ENCODE data around the gene KCP. TPM values are rescaled to one million over a fixed set of nuclear protein-coding genes. Genes with fewer than 3 reads are reported as not detected.

Gene KCP
- total and polyA plus RNA-seq, 2 of the 13 experiments (the other 11 are each of a cell fraction or from before 2014, with no cell fraction given) = 0.37 to 1.0 TPM

- H3K9ac ChIP-seq (ENCODE audit: insufficient read depth, low read depth, low read length) = no peak overlapping the region
- 37% methylated on average over 11 of the region's 18 CpGs for WGBS (ENCODE audit: low lambda C conversion rate)
- H3K4me1 ChIP-seq (ENCODE audit: insufficient read depth, low read length) = peaks cover 9% of the 10 kb centered on the region
- no peak overlapping the region for H2AFZ ChIP-seq (ENCODE audit: low read length)
- no peaks in the 10 kb centered on the region; the same call in 1 of the 2 replicates for H4K20me1 ChIP-seq (ENCODE audit: insufficient read depth, low read length)
- H3K27ac ChIP-seq (ENCODE audit: extremely low read length, insufficient read depth, low read length) = no peak overlapping the region
- no peak overlapping the region for H3K4me3 ChIP-seq (replicated peaks in 1 of 3; ENCODE audit: insufficient read depth in 1 of 3, low read depth in 2 of 3, low read length in 3 of 3)
- peaks cover 4 to 40% of the 10 kb centered on the region in 2 experiments; a peak in 4 of 5 replicates for H3K27me3 ChIP-seq (ENCODE audit: control insufficient read depth in 1 of 2, insufficient read depth in 2 of 2, low read length in 2 of 2)
- DNase-seq (ENCODE audit: low spot score) (no peak), ATAC-seq (no peak), FAIRE-seq (no peak)
- no peaks in the 10 kb centered on the region for H3K9me3 ChIP-seq (ENCODE audit: low read length)
- peaks cover 8% of the 10 kb centered on the region for H3K79me2 ChIP-seq (ENCODE audit: insufficient read depth, low read length)
- TF ChIP-seq ZNF292 (CRISPR knock-in tag; IDR thresholded peaks at IDR 0.05; ENCODE audit: borderline replicate concordance, low read depth) = no peak
- TF ChIP-seq PHF20 (CRISPR knock-in tag; IDR thresholded peaks at IDR 0.05) = no peak
- no peak for TF ChIP-seq KDM2A (CRISPR knock-in tag; IDR thresholded peaks at IDR 0.05; ENCODE audit: borderline replicate concordance, low read depth)
- TF ChIP-seq, protein P1, sequence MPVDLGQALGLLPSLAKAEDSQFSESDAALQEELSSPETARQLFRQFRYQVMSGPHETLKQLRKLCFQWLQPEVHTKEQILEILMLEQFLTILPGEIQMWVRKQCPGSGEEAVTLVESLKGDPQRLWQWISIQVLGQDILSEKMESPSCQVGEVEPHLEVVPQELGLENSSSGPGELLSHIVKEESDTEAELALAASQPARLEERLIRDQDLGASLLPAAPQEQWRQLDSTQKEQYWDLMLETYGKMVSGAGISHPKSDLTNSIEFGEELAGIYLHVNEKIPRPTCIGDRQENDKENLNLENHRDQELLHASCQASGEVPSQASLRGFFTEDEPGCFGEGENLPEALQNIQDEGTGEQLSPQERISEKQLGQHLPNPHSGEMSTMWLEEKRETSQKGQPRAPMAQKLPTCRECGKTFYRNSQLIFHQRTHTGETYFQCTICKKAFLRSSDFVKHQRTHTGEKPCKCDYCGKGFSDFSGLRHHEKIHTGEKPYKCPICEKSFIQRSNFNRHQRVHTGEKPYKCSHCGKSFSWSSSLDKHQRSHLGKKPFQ (CRISPR knock-in tag; IDR thresholded peaks at IDR 0.05; ENCODE audit: insufficient replicate concordance) = no peak
- no peak for TF ChIP-seq XBP1 (CRISPR knock-in tag; IDR thresholded peaks at IDR 0.05)
- TF ChIP-seq SMC3 (IDR thresholded peaks at IDR 0.05; ENCODE audit: low read length) = no peak
- TF ChIP-seq AHR (CRISPR knock-in tag; IDR thresholded peaks at IDR 0.05) = no peak
- TF ChIP-seq RFXAP (CRISPR knock-in tag; IDR thresholded peaks at IDR 0.05; ENCODE audit: borderline replicate concordance) = no peak
- no peak for TF ChIP-seq ZNF180 (CRISPR knock-in tag; IDR thresholded peaks at IDR 0.05; ENCODE audit: borderline replicate concordance, low read depth)
- TF ChIP-seq AGO1 (IDR thresholded peaks at IDR 0.05; ENCODE audit: low read depth, low read length, poor library complexity, severe bottlenecking) = no peak
- TF ChIP-seq SALL2 (CRISPR knock-in tag; IDR thresholded peaks at IDR 0.05) = no peak
- TF ChIP-seq ARNT (IDR thresholded peaks at IDR 0.05) = no peak
- no peak for TF ChIP-seq KAT7 (CRISPR knock-in tag; IDR thresholded peaks at IDR 0.05; ENCODE audit: borderline replicate concordance)
- TF ChIP-seq BORCS8-MEF2B (CRISPR knock-in tag; IDR thresholded peaks at IDR 0.05) = no peak
- TF ChIP-seq TBL1XR1 (IDR thresholded peaks at IDR 0.05; ENCODE audit: borderline replicate concordance, low read length, partially characterized antibody) = no peak
- in situ Hi-C loops (cut with HindIII; ENCODE audit: extremely low pct_ligation_motif_present, low pct_unique_long_range_greater_than_20kb) = no loop called here
- ChIA-PET CTCF (ENCODE audit: low intra/inter-chr PET ratio, low total read pairs) (no interaction called here), POLR2A (no interaction called here)
- intact Hi-C loops (cut with micrococcal nuclease; ENCODE audit: unreplicated experiment) = no loop called here
- H3K36me3 ChIP-seq (replicated peaks in 1 of 2; ENCODE audit: control insufficient read depth in 1 of 2, insufficient read depth in 2 of 2, low read length in 2 of 2) = no peaks in the 10 kb centered on the region
- H3K4me2 ChIP-seq (ENCODE audit: low read depth, low read length) = no peak overlapping the region
- no TSS peak for BruUV-seq (replicated peaks)
These were observed 51.9 kb downstream of the KCP start for GRCh38 chr7:128858380-128859231.
